ENCODE data around the gene UPB1.

- no peak for TF ChIP-seq ZSCAN29 (IDR thresholded peaks at IDR 0.05)
- no peak for TF ChIP-seq TCF12 (IDR thresholded peaks at IDR 0.05; ENCODE audit: low read depth, low read length)
- no peak for TF ChIP-seq SP1 (IDR thresholded peaks at IDR 0.05; ENCODE audit: low read depth, low read length)
- no peak for TF ChIP-seq USF1 (IDR thresholded peaks at IDR 0.05; ENCODE audit: borderline replicate concordance, extremely low read length, insufficient read depth, low read depth, low read length)
- TF ChIP-seq, protein P1, sequence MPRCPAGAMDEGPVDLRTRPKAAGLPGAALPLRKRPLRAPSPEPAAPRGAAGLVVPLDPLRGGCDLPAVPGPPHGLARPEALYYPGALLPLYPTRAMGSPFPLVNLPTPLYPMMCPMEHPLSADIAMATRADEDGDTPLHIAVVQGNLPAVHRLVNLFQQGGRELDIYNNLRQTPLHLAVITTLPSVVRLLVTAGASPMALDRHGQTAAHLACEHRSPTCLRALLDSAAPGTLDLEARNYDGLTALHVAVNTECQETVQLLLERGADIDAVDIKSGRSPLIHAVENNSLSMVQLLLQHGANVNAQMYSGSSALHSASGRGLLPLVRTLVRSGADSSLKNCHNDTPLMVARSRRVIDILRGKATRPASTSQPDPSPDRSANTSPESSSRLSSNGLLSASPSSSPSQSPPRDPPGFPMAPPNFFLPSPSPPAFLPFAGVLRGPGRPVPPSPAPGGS (IDR thresholded peaks at IDR 0.05; ENCODE audit: borderline replicate concordance, insufficient read depth, low read depth, low read length, poor library complexity, severe bottlenecking) = no peak
- TF ChIP-seq, protein P2, sequence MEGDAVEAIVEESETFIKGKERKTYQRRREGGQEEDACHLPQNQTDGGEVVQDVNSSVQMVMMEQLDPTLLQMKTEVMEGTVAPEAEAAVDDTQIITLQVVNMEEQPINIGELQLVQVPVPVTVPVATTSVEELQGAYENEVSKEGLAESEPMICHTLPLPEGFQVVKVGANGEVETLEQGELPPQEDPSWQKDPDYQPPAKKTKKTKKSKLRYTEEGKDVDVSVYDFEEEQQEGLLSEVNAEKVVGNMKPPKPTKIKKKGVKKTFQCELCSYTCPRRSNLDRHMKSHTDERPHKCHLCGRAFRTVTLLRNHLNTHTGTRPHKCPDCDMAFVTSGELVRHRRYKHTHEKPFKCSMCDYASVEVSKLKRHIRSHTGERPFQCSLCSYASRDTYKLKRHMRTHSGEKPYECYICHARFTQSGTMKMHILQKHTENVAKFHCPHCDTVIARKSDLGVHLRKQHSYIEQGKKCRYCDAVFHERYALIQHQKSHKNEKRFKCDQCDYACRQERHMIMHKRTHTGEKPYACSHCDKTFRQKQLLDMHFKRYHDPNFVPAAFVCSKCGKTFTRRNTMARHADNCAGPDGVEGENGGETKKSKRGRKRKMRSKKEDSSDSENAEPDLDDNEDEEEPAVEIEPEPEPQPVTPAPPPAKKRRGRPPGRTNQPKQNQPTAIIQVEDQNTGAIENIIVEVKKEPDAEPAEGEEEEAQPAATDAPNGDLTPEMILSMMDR (IDR thresholded peaks at IDR 0.05 in 2 of 3, conservative IDR thresholded peaks at IDR 0.05 in 1 of 3; ENCODE audit: control insufficient read depth in 2 of 3, extremely low read depth in 1 of 3, insufficient read depth in 1 of 3, low read depth in 3 of 3, low read length in 3 of 3) = no peak
- no peak for TF ChIP-seq MLLT1 (IDR thresholded peaks at IDR 0.05)
- TF ChIP-seq MYC (IDR thresholded peaks at IDR 0.05; ENCODE audit: insufficient read depth, insufficient read length, insufficient replicate concordance, low read length, severe bottlenecking) = no peak
- TF ChIP-seq EP300 (IDR thresholded peaks at IDR 0.05; ENCODE audit: borderline replicate concordance in 1 of 2, control insufficient read depth in 1 of 2, low read depth in 2 of 2, low read length in 2 of 2) = no peak
- TF ChIP-seq TCF7 (IDR thresholded peaks at IDR 0.05; ENCODE audit: borderline replicate concordance) = no peak
- TF ChIP-seq SPI1 (IDR thresholded peaks at IDR 0.05; ENCODE audit: borderline replicate concordance, insufficient read depth, low read depth, low read length) = no peak
Observed at GRCh38 chr22:24471570-24471969, 23.6 kb upstream of the UPB1 start.

All from GM12878 (cell line).